ENCODE results near the gene JCHAIN.

JCHAIN gene

DNA sequence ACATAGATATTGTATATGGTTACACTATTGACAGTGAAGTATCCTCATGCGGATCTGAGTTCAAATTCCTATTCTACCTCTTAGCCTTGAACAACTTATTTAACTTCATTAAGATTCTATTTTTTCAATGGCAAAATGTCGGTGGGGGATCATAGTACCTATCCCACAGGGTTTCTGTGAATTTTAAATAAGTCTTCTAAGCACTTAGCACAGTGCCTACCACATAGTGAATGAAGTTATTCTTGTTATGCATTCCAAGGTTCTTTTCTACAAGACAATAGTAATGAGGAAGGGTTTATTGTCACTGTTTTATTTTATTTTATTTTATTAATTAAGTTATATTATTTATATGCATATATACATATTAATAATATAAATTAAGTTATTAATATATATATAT is 46.5 kb downstream of the JCHAIN start:
- TF ChIP-seq CTCF (IDR thresholded peaks at IDR 0.05; ENCODE audit: low read depth, low read length), result no peak
- no peak for DNase-seq (ENCODE audit: extremely low read depth, low read depth)

DNA sequence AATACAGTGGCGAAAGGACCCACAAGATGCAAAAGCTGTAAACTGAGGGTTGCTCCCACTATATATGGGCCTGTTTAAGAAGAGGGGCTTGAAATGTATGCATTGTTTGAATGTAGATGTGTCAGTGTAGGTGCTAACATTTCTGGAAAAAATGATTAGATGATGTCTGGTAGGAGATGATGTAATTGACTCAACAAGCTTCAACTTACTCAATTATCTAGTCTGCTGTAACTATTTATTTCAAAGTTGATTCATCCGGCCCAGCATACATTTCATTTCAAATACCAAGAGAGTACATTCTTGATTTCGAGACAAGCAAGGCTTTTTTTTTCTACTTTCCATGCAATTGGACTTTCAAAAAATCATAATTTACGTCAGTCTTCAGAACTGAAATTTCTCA is 47.0 kb downstream of the JCHAIN start:
- no peak for DNase-seq (ENCODE audit: extremely low read depth, low read depth)

DNA sequence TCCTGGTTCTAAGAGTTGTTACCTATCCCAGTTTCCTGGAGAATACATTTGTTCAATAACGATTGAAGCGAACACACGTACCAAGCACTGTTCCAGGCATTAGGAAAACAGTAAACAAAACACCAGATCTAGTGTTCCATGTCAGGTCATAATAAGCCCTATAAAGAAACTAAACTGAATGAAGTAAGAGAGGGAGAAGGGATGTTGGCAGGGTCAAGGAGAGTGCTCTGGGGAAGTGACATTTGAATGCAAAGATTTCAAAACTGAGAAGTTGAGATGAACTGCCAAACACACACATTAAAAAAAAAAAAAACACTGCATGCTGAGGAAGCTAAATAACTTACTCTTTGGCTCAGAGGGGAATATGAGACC is 52.1 kb downstream of the JCHAIN start:
- no peak for DNase-seq (ENCODE audit: extremely low read depth, low read depth)

More for the DNA sequence above, 47.0 kb downstream of the JCHAIN start:
- TF ChIP-seq CTCF (IDR thresholded peaks at IDR 0.05; ENCODE audit: low read depth, low read length), result no peak

DNA sequence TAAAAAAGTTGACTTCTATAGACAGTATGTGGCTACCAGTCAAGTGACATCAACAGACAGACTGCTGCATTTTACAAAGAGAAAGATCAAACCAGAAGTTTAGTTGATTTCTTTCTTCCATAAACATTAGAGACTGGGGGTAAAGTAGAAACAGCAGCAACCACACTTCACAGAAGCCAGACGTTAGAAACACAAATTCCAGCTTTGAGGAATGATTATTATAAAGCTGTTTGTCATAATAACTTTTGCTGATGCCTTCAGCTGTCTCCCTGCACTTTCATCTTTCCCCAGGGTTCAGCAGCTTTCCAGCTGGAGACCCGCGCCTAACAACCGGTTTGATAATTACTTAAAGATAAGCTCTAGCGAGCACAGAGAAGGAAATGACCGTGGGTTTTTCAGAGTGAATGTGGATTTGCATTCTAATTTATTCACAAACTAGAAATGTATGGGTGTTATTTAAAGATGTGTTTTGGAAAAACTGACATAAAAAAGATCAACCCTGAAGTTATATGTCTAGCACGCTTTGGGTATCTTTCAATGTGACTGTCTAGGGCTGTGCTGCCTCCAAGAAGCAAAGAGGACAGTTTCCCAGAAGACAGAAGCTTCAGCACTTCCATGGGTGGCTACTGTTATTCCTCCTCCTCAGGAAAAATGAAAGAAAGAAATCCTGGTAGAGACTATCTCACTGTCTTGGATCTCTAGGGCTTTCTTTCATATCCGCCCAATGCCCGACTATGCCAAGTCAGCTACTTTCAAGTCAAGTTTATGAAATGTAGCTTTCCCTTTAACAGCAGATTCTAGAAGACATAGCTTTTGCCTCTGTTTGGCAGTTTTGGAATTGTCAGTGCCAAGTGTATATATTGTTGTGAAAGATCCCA is 52.8 kb downstream of the JCHAIN start:
- DNase-seq (ENCODE audit: extremely low read depth, low read depth), result no peak
- TF ChIP-seq CTCF (IDR thresholded peaks at IDR 0.05; ENCODE audit: low read depth, low read length), result no peak

More for the DNA sequence above, 52.1 kb downstream of the JCHAIN start:
- no peak for TF ChIP-seq CTCF (IDR thresholded peaks at IDR 0.05; ENCODE audit: low read depth, low read length)

- TF ChIP-seq CTCF (IDR thresholded peaks at IDR 0.05; ENCODE audit: low read depth, low read length), result no peak
- DNase-seq (ENCODE audit: extremely low read depth, low read depth), result no peak
These were observed 58.0 kb downstream of the JCHAIN start for GRCh38 chr4:70608324-70608723.

GRCh38 chr4:70607334-70607853 is 58.9 kb downstream of the JCHAIN start:
- no peak for TF ChIP-seq CTCF (IDR thresholded peaks at IDR 0.05; ENCODE audit: low read depth, low read length)
- DNase-seq (ENCODE audit: extremely low read depth, low read depth), result no peak

- TF ChIP-seq CTCF (IDR thresholded peaks at IDR 0.05; ENCODE audit: low read depth, low read length), result no peak
- no peak for DNase-seq (ENCODE audit: extremely low read depth, low read depth)
These were observed 59.8 kb downstream of the JCHAIN start for GRCh38 chr4:70606459-70606858.

Measured in AG09319 (cell line).